PFSK-1 (cell line): ENCODE measurements around the gene ASXL2.

Experiments used
- FOXP2 ChIP-seq: optimal IDR thresholded peaks from 2 replicates; pipeline ENCODE3; 2011; ENCODE audit warnings: borderline replicate concordance, control low read depth, inconsistent platforms; ENCODE audit not compliant: insufficient read depth; ENCODE audit errors: extremely low read length, extremely low read depth
- POLR2AphosphoS5 ChIP-seq: IDR thresholded peaks from 2 replicates; pipeline ENCODE4 v1.6.1; 2012; ENCODE audit warnings: low read depth, mild to moderate bottlenecking, control low read depth, low read length, moderate library complexity
- REST ChIP-seq, 2 experiments: IDR thresholded peaks; 2 replicates each; pipeline versions ENCODE4 v1.6.1 to v1.8.0; 2011 to 2012; ENCODE audit warnings: low read depth in 2 of 2, low read length in 2 of 2, control low read depth in 1 of 2, inconsistent platforms in 1 of 2, mild to moderate bottlenecking in 1 of 2, moderate library complexity in 1 of 2; ENCODE audit not compliant: insufficient read depth in 1 of 2
- SIN3A ChIP-seq: IDR thresholded peaks from 2 replicates; pipeline ENCODE4 v1.6.1; 2012; ENCODE audit warnings: mild to moderate bottlenecking, low read length, moderate library complexity, borderline replicate concordance; ENCODE audit not compliant: insufficient read depth
- TAF1 ChIP-seq: IDR thresholded peaks from 2 replicates; pipeline ENCODE4 v1.6.1; 2012; ENCODE audit warnings: low read length, control low read depth, borderline replicate concordance; ENCODE audit not compliant: insufficient read depth

Gene ASXL2

DNA sequence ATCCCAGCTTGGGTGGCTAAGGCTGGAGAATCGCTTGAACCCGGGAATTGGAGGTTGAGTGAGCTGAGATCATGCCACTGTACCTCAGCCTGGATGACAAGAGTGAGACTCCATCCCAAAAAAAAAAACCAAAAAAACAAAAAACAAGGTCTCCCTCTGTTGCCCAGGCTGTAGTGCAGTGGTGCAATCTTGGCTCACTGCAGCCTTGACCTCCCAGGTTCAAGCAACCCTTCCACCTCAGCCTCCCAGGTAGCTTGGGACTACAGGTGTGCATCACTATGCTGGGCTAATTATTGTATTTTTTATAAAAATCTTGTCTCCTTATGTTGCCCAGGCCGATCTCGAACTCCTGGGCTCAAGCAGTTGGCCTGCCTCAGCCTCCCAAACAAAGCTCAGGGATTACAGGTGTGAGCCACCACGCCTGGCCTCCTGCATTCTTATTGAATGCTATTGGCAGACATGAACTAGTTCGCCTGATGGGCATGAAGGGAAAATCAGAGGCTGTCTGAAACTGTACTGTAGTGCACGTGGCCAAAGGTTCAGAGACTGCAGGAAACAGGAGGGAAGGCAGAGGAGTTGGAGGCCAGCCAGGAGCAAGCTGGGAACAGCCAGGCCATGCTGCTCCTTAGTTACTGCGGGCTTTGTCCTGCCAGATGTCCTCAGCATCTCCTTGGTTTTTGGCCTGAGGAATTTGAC is 16.0 kb upstream of the ASXL2 start:
- TF ChIP-seq POLR2AphosphoS5: no peak
- 0 out of 4 replicates have a peak, but pooled peaks of 1 of the 2 experiments have one; percentile 17 for TF ChIP-seq REST (IDR thresholded peaks at IDR 0.05; ENCODE audit: insufficient read depth in 1 of 2, low read depth in 2 of 2, low read length in 2 of 2)

GRCh38 chr2:25891672-25892071 is 13.4 kb upstream of the ASXL2 start:
- no peak for TF ChIP-seq REST (IDR thresholded peaks at IDR 0.05; ENCODE audit: insufficient read depth in 1 of 2, low read depth in 2 of 2, low read length in 2 of 2)
- TF ChIP-seq FOXP2: no peak
- no peak for TF ChIP-seq SIN3A
- no peak for TF ChIP-seq POLR2AphosphoS5
- TF ChIP-seq TAF1: no peak

- TF ChIP-seq TAF1 (no peak), FOXP2 (no peak), POLR2AphosphoS5 (no peak), SIN3A (no peak), REST (IDR thresholded peaks at IDR 0.05; ENCODE audit: insufficient read depth in 1 of 2, low read depth in 2 of 2, low read length in 2 of 2) (no peak)
These were observed 9.4 kb upstream of the ASXL2 start for GRCh38 chr2:25887624-25888242.

DNA sequence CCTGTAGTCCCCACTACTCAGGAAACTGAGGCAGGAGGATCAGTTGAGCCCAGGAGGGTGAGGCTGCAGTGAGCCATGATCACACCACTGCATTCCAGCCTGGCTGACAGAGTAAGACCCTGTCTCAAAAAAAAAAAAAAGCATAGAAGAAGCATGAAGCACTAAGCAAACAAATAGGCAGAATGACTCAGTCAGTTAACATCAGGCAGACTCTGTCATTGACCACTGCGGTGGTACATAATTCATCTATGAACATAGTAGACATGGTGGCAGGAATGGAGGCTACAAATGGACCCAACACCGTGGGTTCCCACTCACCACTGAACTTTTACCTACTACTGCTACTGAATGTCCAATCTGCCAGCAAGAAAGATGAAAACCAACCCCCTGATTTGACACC is 7.6 kb upstream of the ASXL2 start:
- TF ChIP-seq REST (IDR thresholded peaks at IDR 0.05; ENCODE audit: insufficient read depth in 1 of 2, low read depth in 2 of 2, low read length in 2 of 2) (no peak), POLR2AphosphoS5 (no peak), TAF1 (no peak), SIN3A (no peak), FOXP2 (no peak)

- TF ChIP-seq TAF1: no peak
- no peak for TF ChIP-seq FOXP2
- no peak for TF ChIP-seq SIN3A
- no peak for TF ChIP-seq REST (IDR thresholded peaks at IDR 0.05; ENCODE audit: insufficient read depth in 1 of 2, low read depth in 2 of 2, low read length in 2 of 2)
- no peak for TF ChIP-seq POLR2AphosphoS5
These were observed 3.5 kb upstream of the ASXL2 start for GRCh38 chr2:25881764-25882163.
